ENCODE results near the gene SLC35B2. TPM values are rescaled to one million over a fixed set of nuclear protein-coding genes. Genes with fewer than 3 reads are reported as not detected.

The SLC35B2 gene
- total RNA-seq, 2 experiments from 2014 or later: 6.4 to 7.0 TPM

DNA sequence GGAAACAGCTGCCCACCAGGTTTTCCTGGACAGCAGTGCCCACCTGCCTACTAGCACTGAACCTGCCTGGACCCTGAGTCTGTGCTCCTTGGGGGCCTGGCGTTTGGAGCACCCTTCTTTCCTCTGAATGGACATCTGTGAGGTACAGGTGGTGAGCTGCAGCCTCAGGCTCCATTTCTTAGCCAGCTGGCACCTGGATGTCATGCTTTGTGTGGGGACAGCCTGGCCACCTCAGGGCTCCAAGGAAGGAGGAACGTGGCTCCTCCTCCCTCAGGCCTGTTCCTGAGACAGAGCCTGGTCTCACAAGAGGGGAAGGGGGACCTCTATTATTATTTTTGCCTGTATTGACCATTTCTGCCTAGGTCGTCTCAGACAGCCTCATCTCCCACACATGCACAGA is 21.0 kb upstream of the SLC35B2 start:
- DNase-seq (no peak), ATAC-seq (ENCODE audit: poor library complexity) (no peak)
- Histone ChIP-seq H3K4me1 (ENCODE audit: insufficient read depth, low read length) (peaks cover 11% of the 10 kb centered on the region), H3K27me3 (ENCODE audit: control insufficient read depth in 1 of 2, insufficient read depth in 2 of 2, low read length in 2 of 2) (peaks cover 37 to 47% of the 10 kb centered on the region in 2 experiments), H3K36me3 (ENCODE audit: insufficient read depth, low read length) (no peaks in the 10 kb centered on the region), H3K27ac (ENCODE audit: low read depth in 1 of 2, low read length in 2 of 2) (no peak overlapping the region), H3K9me3 (ENCODE audit: control insufficient read depth in 1 of 2, insufficient read depth in 1 of 2, low read length in 2 of 2) (no peaks in the 10 kb centered on the region), H3K4me3 (ENCODE audit: low read length) (no peak overlapping the region)
- ChIA-PET POLR2A (no interaction called here), CTCF (no interaction called here)
- Mint-ChIP-seq H3K4me1 (ENCODE audit: low read depth) (peaks cover 5% of the 10 kb centered on the region), H3K27ac (no peak overlapping the region), H3K36me3 (ENCODE audit: low read depth) (no peaks in the 10 kb centered on the region), H3K4me3 (no peak overlapping the region), H3K9me3 (no peaks in the 10 kb centered on the region), H3K27me3 (peaks cover 53% of the 10 kb centered on the region)
- TF ChIP-seq, protein P1, sequence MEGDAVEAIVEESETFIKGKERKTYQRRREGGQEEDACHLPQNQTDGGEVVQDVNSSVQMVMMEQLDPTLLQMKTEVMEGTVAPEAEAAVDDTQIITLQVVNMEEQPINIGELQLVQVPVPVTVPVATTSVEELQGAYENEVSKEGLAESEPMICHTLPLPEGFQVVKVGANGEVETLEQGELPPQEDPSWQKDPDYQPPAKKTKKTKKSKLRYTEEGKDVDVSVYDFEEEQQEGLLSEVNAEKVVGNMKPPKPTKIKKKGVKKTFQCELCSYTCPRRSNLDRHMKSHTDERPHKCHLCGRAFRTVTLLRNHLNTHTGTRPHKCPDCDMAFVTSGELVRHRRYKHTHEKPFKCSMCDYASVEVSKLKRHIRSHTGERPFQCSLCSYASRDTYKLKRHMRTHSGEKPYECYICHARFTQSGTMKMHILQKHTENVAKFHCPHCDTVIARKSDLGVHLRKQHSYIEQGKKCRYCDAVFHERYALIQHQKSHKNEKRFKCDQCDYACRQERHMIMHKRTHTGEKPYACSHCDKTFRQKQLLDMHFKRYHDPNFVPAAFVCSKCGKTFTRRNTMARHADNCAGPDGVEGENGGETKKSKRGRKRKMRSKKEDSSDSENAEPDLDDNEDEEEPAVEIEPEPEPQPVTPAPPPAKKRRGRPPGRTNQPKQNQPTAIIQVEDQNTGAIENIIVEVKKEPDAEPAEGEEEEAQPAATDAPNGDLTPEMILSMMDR (IDR thresholded peaks at IDR 0.05): no peak
- intact Hi-C loops (cut with DNase I, micrococcal nuclease): no loop called here

DNA sequence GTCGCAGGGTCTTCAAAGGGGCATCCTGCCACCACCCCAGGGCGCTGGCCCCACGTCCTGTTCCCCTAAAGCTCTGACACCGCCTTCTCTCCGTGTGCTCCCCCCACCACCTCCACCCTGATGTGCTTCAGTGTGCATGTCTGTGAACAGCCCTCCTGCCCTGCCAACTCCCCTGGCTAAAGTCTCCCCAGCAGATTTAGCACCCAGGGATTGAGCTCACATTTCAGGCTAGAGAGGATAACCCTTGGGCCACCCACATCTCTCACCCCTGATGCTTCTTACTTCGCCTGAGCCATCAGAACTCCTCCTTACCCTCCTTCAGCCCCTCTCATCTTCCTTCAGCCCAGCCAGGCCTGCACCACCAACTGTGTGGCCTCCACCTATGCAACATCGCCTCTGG is 20.4 kb upstream of the SLC35B2 start:
- no peak for DNase-seq
- Histone ChIP-seq H3K4me3 (ENCODE audit: low read length) (no peak overlapping the region), H3K27ac (ENCODE audit: low read depth in 1 of 2, low read length in 2 of 2) (no peak overlapping the region), H3K4me1 (ENCODE audit: insufficient read depth, low read length) (peaks cover 11% of the 10 kb centered on the region), H3K27me3 (ENCODE audit: control insufficient read depth in 1 of 2, insufficient read depth in 2 of 2, low read length in 2 of 2) (peaks cover 42 to 52% of the 10 kb centered on the region in 2 experiments), H3K9me3 (ENCODE audit: control insufficient read depth in 1 of 2, insufficient read depth in 1 of 2, low read length in 2 of 2) (no peaks in the 10 kb centered on the region), H3K36me3 (ENCODE audit: insufficient read depth, low read length) (no peaks in the 10 kb centered on the region)
- no peak overlapping the region for H3K27ac Mint-ChIP-seq
- peaks cover 55% of the 10 kb centered on the region for H3K27me3 Mint-ChIP-seq
- ChIA-PET POLR2A (no interaction called here), CTCF (interaction anchor here (0.6 kb wide), 1 partner anchor 53 kb away, joined by 3 read pairs; no protein-coding TSS in a partner anchor)
- ATAC-seq (ENCODE audit: poor library complexity): no peak
- intact Hi-C loops (cut with DNase I, micrococcal nuclease): no loop called here
- no peak overlapping the region for H3K4me3 Mint-ChIP-seq
- H3K36me3 Mint-ChIP-seq (ENCODE audit: low read depth): no peaks in the 10 kb centered on the region
- TF ChIP-seq, protein P1 (IDR thresholded peaks at IDR 0.05): no peak
- H3K4me1 Mint-ChIP-seq (ENCODE audit: low read depth): peaks cover 5% of the 10 kb centered on the region
- H3K9me3 Mint-ChIP-seq: no peaks in the 10 kb centered on the region

DNA sequence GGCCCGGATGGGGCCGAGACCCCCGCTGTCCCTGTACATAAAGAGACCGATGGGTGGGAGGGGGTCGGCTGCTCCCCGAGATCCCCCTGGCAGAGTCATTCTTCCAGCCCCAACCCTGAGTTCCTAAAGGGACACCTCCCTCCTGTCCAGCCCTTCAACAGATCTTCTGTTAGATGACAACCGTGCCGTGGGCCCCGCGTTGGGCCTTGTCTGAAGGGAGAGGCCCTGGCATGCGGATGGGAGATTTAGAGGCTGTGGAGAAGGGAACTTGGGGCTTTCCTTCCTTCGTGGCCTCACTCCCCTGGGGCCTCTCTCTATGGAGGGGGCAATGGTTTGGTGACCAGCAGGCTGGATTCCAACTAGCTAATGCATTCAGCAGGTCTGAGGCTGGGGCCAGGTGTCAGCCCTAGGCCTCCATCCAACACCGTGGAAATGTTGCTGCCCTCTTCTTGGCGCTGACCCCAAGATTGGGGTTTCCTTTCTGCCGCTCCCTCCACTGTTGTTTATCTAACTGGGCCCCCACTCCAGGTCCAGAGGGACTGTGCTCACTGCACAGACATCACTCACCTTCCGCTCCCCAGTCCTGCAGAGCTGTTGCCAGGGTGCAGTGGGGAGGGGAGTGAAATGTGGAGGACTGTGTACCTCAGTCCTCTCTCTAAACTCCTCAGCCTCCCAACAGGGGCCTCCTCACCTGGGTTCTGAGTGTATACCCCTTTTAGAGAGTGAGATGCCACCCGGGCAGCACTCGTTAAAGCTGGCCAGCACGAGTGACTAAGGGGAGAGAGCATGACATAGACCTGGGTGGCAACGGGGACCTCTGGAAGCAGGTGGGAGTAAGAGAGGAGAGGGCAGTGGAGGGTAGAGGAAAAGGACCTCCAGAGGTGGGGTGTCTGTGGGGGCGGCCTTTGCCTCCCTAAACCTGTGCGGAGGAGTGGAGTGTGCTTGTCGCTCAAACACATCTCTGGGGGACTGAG is 19.6 kb upstream of the SLC35B2 start:
- Histone ChIP-seq H3K36me3 (ENCODE audit: insufficient read depth, low read length) (no peaks in the 10 kb centered on the region), H3K4me3 (ENCODE audit: low read length) (no peak overlapping the region), H3K9me3 (ENCODE audit: control insufficient read depth in 1 of 2, insufficient read depth in 1 of 2, low read length in 2 of 2) (no peaks in the 10 kb centered on the region), H3K27ac (ENCODE audit: low read depth in 1 of 2, low read length in 2 of 2) (no peak overlapping the region), H3K27me3 (ENCODE audit: control insufficient read depth in 1 of 2, insufficient read depth in 2 of 2, low read length in 2 of 2) (peaks cover 50 to 60% of the 10 kb centered on the region in 2 experiments), H3K4me1 (ENCODE audit: insufficient read depth, low read length) (peaks cover 11% of the 10 kb centered on the region)
- peaks cover 5% of the 10 kb centered on the region for H3K4me1 Mint-ChIP-seq (ENCODE audit: low read depth)
- no peaks in the 10 kb centered on the region for H3K9me3 Mint-ChIP-seq
- peaks cover 63% of the 10 kb centered on the region for H3K27me3 Mint-ChIP-seq
- DNase-seq: no peak
- CTCF ChIA-PET: interaction anchor here (0.6 kb wide), 1 partner anchor 53 kb away, joined by 3 read pairs; no protein-coding TSS in a partner anchor
- POLR2A ChIA-PET: interaction anchor here (0.8 kb wide), 1 partner anchor 22 kb away, joined by 4 read pairs; no protein-coding TSS in a partner anchor
- H3K4me3 Mint-ChIP-seq: no peak overlapping the region
- no peak overlapping the region for H3K27ac Mint-ChIP-seq
- H3K36me3 Mint-ChIP-seq (ENCODE audit: low read depth): no peaks in the 10 kb centered on the region
- no peak for ATAC-seq (ENCODE audit: poor library complexity)
- TF ChIP-seq, protein P1 (IDR thresholded peaks at IDR 0.05): no peak
- intact Hi-C loops (cut with DNase I, micrococcal nuclease): no loop called here
